Measurements from ENCODE around the gene REV1.
"Not testable (repeated sequence)": the region's sequence is repeated elsewhere in the genome, so short reads cannot be mapped to it uniquely, and the experiment has no call there.

Gene REV1

GRCh38 chr2:99473518-99474083 is 16.2 kb downstream of the REV1 start:
- H3K9ac ChIP-seq (ENCODE audit: low read length), result no peak overlapping the region
- no peak overlapping the region for H3K4me3 ChIP-seq (ENCODE audit: low read length)
- no peak overlapping the region for H2AFZ ChIP-seq (ENCODE audit: low read depth, low read length)
- H3K4me2 ChIP-seq (ENCODE audit: low read length), result no peak overlapping the region
- H3K27me3 ChIP-seq (ENCODE audit: low read depth, low read length), result no peaks in the 10 kb centered on the region
- H4K20me1 ChIP-seq (ENCODE audit: insufficient read depth, low read length), result peaks cover 63% of the 10 kb centered on the region
- TF ChIP-seq EZH2phosphoT487 (IDR thresholded peaks at IDR 0.05; ENCODE audit: low read depth) (no peak), CTCF (IDR thresholded peaks at IDR 0.05; ENCODE audit: low read depth, low read length) (no peak)
- peaks cover 100% of the 10 kb centered on the region for H3K79me2 ChIP-seq (ENCODE audit: low read length)
- H3K27ac ChIP-seq (ENCODE audit: low read length), result no peak overlapping the region
- no peaks in the 10 kb centered on the region for H3K9me3 ChIP-seq (ENCODE audit: insufficient read depth, low read length)
- no peaks in the 10 kb centered on the region for H3K4me1 ChIP-seq (ENCODE audit: low read length)
- peaks cover 20% of the 10 kb centered on the region for H3K36me3 ChIP-seq (replicated peaks; ENCODE audit: low read depth, low read length)

GRCh38 chr2:99472600-99472960 is 17.2 kb downstream of the REV1 start:
- Histone ChIP-seq H4K20me1 (ENCODE audit: insufficient read depth, low read length) (peaks cover 62% of the 10 kb centered on the region), H3K4me1 (ENCODE audit: low read length) (no peaks in the 10 kb centered on the region), H3K4me3 (ENCODE audit: low read length) (no peak overlapping the region), H3K79me2 (ENCODE audit: low read length) (peaks cover 100% of the 10 kb centered on the region), H3K9ac (ENCODE audit: low read length) (no peak overlapping the region), H3K27ac (ENCODE audit: low read length) (no peak overlapping the region), H3K4me2 (ENCODE audit: low read length) (no peak overlapping the region), H3K36me3 (replicated peaks; ENCODE audit: low read depth, low read length) (peaks cover 20% of the 10 kb centered on the region), H3K9me3 (ENCODE audit: insufficient read depth, low read length) (no peaks in the 10 kb centered on the region), H3K27me3 (ENCODE audit: low read depth, low read length) (no peaks in the 10 kb centered on the region), H2AFZ (ENCODE audit: low read depth, low read length) (no peak overlapping the region)
- no peak for TF ChIP-seq CTCF (IDR thresholded peaks at IDR 0.05; ENCODE audit: low read depth, low read length)
- TF ChIP-seq EZH2phosphoT487 (IDR thresholded peaks at IDR 0.05; ENCODE audit: low read depth), result no peak

- H2AFZ ChIP-seq (ENCODE audit: low read depth, low read length), result no peak overlapping the region
- H3K9me3 ChIP-seq (ENCODE audit: insufficient read depth, low read length), result no peaks in the 10 kb centered on the region
- H3K4me2 ChIP-seq (ENCODE audit: low read length), result no peak overlapping the region
- peaks cover 100% of the 10 kb centered on the region for H3K79me2 ChIP-seq (ENCODE audit: low read length)
- TF ChIP-seq CTCF (IDR thresholded peaks at IDR 0.05; ENCODE audit: low read depth, low read length) (no peak), EZH2phosphoT487 (IDR thresholded peaks at IDR 0.05; ENCODE audit: low read depth) (no peak)
- no peak overlapping the region for H3K4me3 ChIP-seq (ENCODE audit: low read length)
- no peak overlapping the region for H3K27ac ChIP-seq (ENCODE audit: low read length)
- H3K27me3 ChIP-seq (ENCODE audit: low read depth, low read length), result no peaks in the 10 kb centered on the region
- H3K9ac ChIP-seq (ENCODE audit: low read length), result no peak overlapping the region
- peaks cover 20% of the 10 kb centered on the region for H3K36me3 ChIP-seq (replicated peaks; ENCODE audit: low read depth, low read length)
- no peaks in the 10 kb centered on the region for H3K4me1 ChIP-seq (ENCODE audit: low read length)
- H4K20me1 ChIP-seq (ENCODE audit: insufficient read depth, low read length), result peaks cover 64% of the 10 kb centered on the region
These were observed 17.9 kb downstream of the REV1 start for GRCh38 chr2:99471654-99472599.

GRCh38 chr2:99470957-99471356 is 18.9 kb downstream of the REV1 start:
- H2AFZ ChIP-seq (ENCODE audit: low read depth, low read length), result no peak overlapping the region
- H3K79me2 ChIP-seq (ENCODE audit: low read length), result peaks cover 100% of the 10 kb centered on the region
- H3K27me3 ChIP-seq (ENCODE audit: low read depth, low read length), result no peaks in the 10 kb centered on the region
- no peak overlapping the region for H3K4me2 ChIP-seq (ENCODE audit: low read length)
- H4K20me1 ChIP-seq (ENCODE audit: insufficient read depth, low read length), result peaks cover 62% of the 10 kb centered on the region
- no peak overlapping the region for H3K4me3 ChIP-seq (ENCODE audit: low read length)
- no peak overlapping the region for H3K27ac ChIP-seq (ENCODE audit: low read length)
- no peaks in the 10 kb centered on the region for H3K4me1 ChIP-seq (ENCODE audit: low read length)
- H3K9ac ChIP-seq (ENCODE audit: low read length), result no peak overlapping the region
- H3K36me3 ChIP-seq (replicated peaks; ENCODE audit: low read depth, low read length), result peaks cover 20% of the 10 kb centered on the region
- H3K9me3 ChIP-seq (ENCODE audit: insufficient read depth, low read length), result no peaks in the 10 kb centered on the region
- TF ChIP-seq CTCF (IDR thresholded peaks at IDR 0.05; ENCODE audit: low read depth, low read length), result no peak
- no peak for TF ChIP-seq EZH2phosphoT487 (IDR thresholded peaks at IDR 0.05; ENCODE audit: low read depth)

GRCh38 chr2:99470459-99470858 is 19.4 kb downstream of the REV1 start:
- Histone ChIP-seq H3K79me2 (ENCODE audit: low read length) (peaks cover 98% of the 10 kb centered on the region), H4K20me1 (ENCODE audit: insufficient read depth, low read length) (peaks cover 57% of the 10 kb centered on the region), H3K36me3 (replicated peaks; ENCODE audit: low read depth, low read length) (peaks cover 20% of the 10 kb centered on the region)
- not testable (repeated sequence) for H3K9me3 ChIP-seq (ENCODE audit: insufficient read depth, low read length); H3K9ac ChIP-seq (ENCODE audit: low read length); H3K27ac ChIP-seq (ENCODE audit: low read length); H3K27me3 ChIP-seq (ENCODE audit: low read depth, low read length); H3K4me2 ChIP-seq (ENCODE audit: low read length); H2AFZ ChIP-seq (ENCODE audit: low read depth, low read length); H3K4me1 ChIP-seq (ENCODE audit: low read length); H3K4me3 ChIP-seq (ENCODE audit: low read length)
